Naive thymus-derived CD8-positive, alpha-beta T cell (primary cell): ENCODE data around the gene GCDH. TPM values are rescaled to one million over a fixed set of nuclear protein-coding genes. Genes with fewer than 3 reads are reported as not detected.
"Not testable (repeated sequence)": the region's sequence is repeated elsewhere in the genome, so short reads cannot be mapped to it uniquely, and the experiment has no call there.

Experiments
- ATAC-seq, 2 donors: fragments of 150-1000 bp; cut with Tn5 transposase in 1 of 2; sonication (Bioruptor Pico), chemical (Tn5 transposase) in 1 of 2; 1 replicate in 1 of 2; 2 replicates in 1 of 2; pipeline ENCODE4 v1.10.0; 2021; ENCODE audit warnings: mild to moderate bottlenecking in 2 of 2, moderate library complexity in 2 of 2
- POLR2A ChIA-PET: fragments of 350-600 bp; sonication (Branson Sonifier 250); formaldehyde crosslinking; loops from one replicate; lab custom pipeline; 2021; ENCODE audit warnings: antibody characterized with exemption; lab: Charles Lee
- DNase-seq, 10 donors: peaks; one replicate each; pipeline versions ENCODE4 v3.0.0 to v3.0.0-alpha.2; 2020 to 2022
- H3K27ac Mint-ChIP-seq, 10 donors: one replicate each; pipeline ENCODE4 v1.8.0; 2020 to 2022; ENCODE audit warnings: mild to moderate bottlenecking in 10 of 10, mixed read lengths in 10 of 10, moderate library complexity in 4 of 10, inconsistent platforms in 1 of 10
- H3K27me3 Mint-ChIP-seq, 5 donors: one replicate each; pipeline ENCODE4 v1.8.0; 2021 to 2022; ENCODE audit warnings: mixed read lengths in 5 of 5
- H3K36me3 Mint-ChIP-seq, 3 donors: one replicate each; pipeline ENCODE4 v1.8.0; 2020 to 2022; ENCODE audit warnings: mixed read lengths in 3 of 3, mild to moderate bottlenecking in 2 of 3, inconsistent platforms in 1 of 3
- H3K4me1 Mint-ChIP-seq, 4 donors: one replicate each; pipeline ENCODE4 v1.8.0; 2021 to 2022; ENCODE audit warnings: mixed read lengths in 4 of 4
- H3K4me3 Mint-ChIP-seq, 10 donors: one replicate each; pipeline ENCODE4 v1.8.0; 2020 to 2022; ENCODE audit warnings: mild to moderate bottlenecking in 10 of 10, mixed read lengths in 10 of 10, moderate library complexity in 6 of 10, inconsistent platforms in 1 of 10
- H3K9me3 Mint-ChIP-seq, 9 donors: one replicate each; pipeline ENCODE4 v1.8.0; 2020 to 2022; ENCODE audit warnings: mixed read lengths in 9 of 9, mild to moderate bottlenecking in 3 of 9, inconsistent platforms in 1 of 9, moderate library complexity in 1 of 9
- polyA plus RNA-seq, 3 donors: library from polyadenylated mRNA; unstranded; fragments of 300-500 nt; fragmentation: Illumina TruSeq; gene quantifications; one replicate each; pipeline ENCODE4 v1.2.3, GENCODE V29; 2021
- total RNA-seq, 8 experiments: library from RNA in 2 of 8; stranded (reverse) in 2 of 8; gene quantifications; one replicate each; pipeline ENCODE4 v1.2.3 and lab custom pipeline; 2021 to 2026

GCDH gene
- total and polyA plus RNA-seq, 5 experiments from 2014 or later: 18.0 to 69.8 (median 20.7) TPM

DNA sequence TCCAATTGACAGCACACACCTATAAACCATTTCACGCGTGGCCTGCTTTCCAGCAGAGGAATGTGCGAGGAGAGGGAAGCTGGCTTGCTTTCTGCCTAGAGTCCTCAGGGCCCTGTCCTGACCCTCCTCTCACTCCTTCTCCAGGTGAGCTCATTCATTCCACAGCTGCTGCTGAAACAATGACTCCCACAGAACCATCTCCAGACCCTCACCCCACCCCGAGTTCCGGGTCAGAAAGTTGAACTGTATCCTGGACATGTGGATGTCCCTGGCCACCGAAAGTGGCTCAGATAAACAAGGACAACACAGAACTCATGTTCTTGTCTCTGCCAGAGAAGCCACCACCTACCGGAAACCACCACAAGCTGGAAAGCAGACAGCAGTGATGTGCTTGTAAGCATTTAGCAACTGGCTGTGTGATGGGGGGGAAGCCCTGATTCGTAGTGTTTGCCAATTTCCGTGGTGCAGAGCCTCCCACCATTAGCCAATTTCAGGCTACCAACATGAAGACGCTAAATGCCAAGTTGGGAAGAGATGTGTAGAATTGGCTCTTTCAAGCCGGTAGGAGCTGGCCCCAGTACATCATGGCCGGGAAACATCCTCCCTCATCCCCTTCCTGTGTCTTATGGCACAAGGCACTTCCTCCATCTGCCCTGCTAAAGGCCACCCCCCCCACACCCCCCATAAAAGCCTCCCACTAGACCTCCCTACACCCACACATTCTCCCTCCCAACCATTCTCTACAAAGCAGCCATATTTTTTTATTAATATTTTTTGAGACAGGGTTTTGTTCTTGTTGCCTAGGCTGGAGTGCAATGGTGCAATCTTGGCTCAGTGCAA lies 23.1 kb downstream of the GCDH start:
- peaks cover 14 to 44% (median 25%) of the 10 kb centered on the region in 4 donors for H3K4me1 Mint-ChIP-seq
- POLR2A ChIA-PET: interaction anchor here (0.6 to 12.8 kb wide), 20 partner anchors 9 to 190 kb away, joined by 3 to 122 read pairs (median 5); partner anchors contain the start of genes CALR, FARSA, GADD45GIP1 and GCDH
- H3K36me3 Mint-ChIP-seq: no peaks in the 10 kb centered on the region

DNA sequence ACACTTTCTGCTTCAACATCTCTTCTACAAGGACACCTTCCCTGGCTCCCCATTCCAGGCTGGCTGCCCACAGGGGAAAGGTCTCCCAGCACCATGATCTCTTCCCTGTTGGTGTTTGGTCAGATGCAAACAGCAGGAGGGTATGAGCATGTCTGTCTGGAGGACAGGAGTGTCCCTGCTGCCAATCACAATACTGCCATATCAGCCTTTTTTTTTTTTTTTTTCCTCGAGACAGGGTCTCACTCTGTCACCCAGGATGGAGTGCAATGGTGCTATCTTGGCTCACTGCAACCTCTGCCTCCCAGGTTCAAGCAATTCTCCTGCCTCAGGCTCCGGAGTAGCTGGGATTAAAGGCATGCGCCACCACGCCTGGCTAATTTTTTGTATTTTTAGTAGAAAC lies 24.9 kb downstream of the GCDH start:
- peak overlapping the region in 3 of 10 donors; percentile 28 to 37 (median 36) for H3K4me3 Mint-ChIP-seq
- H3K27ac Mint-ChIP-seq: peak overlapping the region in 5 of 10 donors; percentile 16 to 82 (median 55)
- POLR2A ChIA-PET: interaction anchor here (0.6 to 12.8 kb wide), 7 partner anchors 13 to 219 kb away, joined by 3 to 122 read pairs (median 12); partner anchors contain the start of genes CALR, FARSA, FBXW9 and GCDH
- ATAC-seq, DNase-seq, H3K9me3 Mint-ChIP-seq, H3K27me3 Mint-ChIP-seq, H3K36me3 Mint-ChIP-seq: not testable (repeated sequence)
- H3K4me1 Mint-ChIP-seq: peaks cover 15 to 50% (median 30%) of the 10 kb centered on the region in 4 donors

More for the DNA sequence above, 23.1 kb downstream of the GCDH start:
- H3K27me3 Mint-ChIP-seq: peaks cover 0 to under 1% (median 0%) of the 10 kb centered on the region in 5 donors
- DNase-seq (peak in 9 of 10 donors; percentile 47 to 81 (median 59)), ATAC-seq (peak; percentile 94 to 95)
- H3K4me3 Mint-ChIP-seq: peak overlapping the region; percentile 60 to 83 (median 75)
- H3K9me3 Mint-ChIP-seq: no peaks in the 10 kb centered on the region
- peak overlapping the region; percentile 93 to 99 (median 98) for H3K27ac Mint-ChIP-seq

DNA sequence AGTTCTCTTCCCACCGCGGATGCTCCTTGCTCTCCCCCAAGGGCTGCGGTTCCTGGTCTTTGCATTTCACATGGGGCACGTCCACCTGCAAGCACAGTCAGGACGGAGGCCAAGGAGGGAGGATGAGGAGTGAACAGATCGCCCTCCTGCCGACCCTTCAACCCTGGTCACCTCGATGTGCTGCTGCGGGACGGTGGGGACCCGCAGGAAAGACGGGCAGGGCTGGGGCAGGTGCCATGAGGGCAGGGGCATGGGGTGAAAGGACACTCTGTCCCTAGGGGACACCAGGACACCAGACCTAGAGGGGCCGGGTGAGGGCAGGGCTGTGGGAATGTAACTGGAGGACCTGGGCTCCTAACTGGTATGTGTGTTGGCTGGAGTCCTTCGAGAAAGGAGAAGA lies 27.3 kb downstream of the GCDH start:
- POLR2A ChIA-PET: interaction anchor here (1.0 to 12.8 kb wide), 5 partner anchors 14 to 47 kb away, joined by 3 to 122 read pairs (median 9); partner anchors contain the start of genes DNASE2, FARSA and GCDH
- no peak for DNase-seq
- no peak for ATAC-seq
- H3K4me3 Mint-ChIP-seq: peak overlapping the region in 9 of 10 donors; percentile 7 to 77 (median 66)
- peak overlapping the region in 3 of 10 donors; percentile 24 to 96 (median 67) for H3K27ac Mint-ChIP-seq
- peaks cover 0 to 2% (median 0%) of the 10 kb centered on the region in 5 donors for H3K27me3 Mint-ChIP-seq
- H3K9me3 Mint-ChIP-seq: no peaks in the 10 kb centered on the region
- peaks cover 17 to 47% (median 28%) of the 10 kb centered on the region in 4 donors for H3K4me1 Mint-ChIP-seq
- H3K36me3 Mint-ChIP-seq: peaks cover 0 to 6% (median 5%) of the 10 kb centered on the region in 3 donors

DNA sequence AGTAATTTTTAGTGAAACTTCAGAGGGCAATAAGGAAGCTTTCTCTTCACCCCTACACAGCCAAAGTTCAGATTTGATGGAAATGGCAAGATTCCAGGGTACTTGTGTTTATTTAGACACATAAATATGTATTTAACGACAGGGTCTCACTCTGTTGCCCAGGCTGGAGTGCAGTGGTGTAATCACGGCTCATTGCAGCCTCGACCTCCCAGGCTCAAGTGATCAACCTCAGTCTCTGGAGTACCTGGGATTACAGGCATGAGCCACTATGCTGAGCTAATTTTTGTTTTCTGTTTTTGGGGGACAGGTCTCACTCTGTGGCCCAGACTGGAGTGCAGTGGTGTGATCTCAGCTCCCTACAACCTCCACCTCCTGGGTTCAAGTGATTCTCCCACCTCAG lies 30.1 kb downstream of the GCDH start:
- POLR2A ChIA-PET: interaction anchor here (0.7 to 12.8 kb wide), 3 partner anchors 11 to 174 kb away, joined by 3 to 122 read pairs (median 6); partner anchors contain the start of gene FARSA
- Mint-ChIP-seq H3K36me3 (peaks cover 0 to 34% (median 13%) of the 10 kb centered on the region in 3 donors), H3K4me1 (peaks cover 6 to 20% (median 13%) of the 10 kb centered on the region in 4 donors), H3K27me3 (peaks cover 0 to 2% (median 0%) of the 10 kb centered on the region in 5 donors), H3K9me3 (no peaks in the 10 kb centered on the region), H3K27ac (peak overlapping the region in 5 of 10 donors; percentile 7 to 59 (median 47)), H3K4me3 (peak overlapping the region in 1 of 10 donors; percentile 12)
- DNase-seq (no peak), ATAC-seq (no peak)

DNA sequence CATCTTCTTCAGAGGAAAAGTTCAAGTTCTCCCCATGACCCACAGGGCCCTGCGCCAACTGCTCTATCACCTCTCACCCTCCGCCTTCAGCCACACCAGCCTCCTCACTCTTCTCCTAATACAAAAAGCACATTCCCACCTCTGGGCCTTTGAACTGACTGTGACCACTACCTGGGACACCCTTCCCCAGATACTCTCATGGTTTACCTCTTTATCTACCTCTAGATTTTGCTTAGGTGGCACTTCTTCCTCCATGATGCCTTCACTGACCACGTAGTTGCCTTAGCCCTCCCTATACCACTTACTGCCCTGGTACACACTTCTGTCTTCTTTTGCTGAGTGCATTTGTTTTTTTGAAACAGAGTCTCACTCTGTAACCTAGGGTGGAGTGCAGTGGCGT lies 32.0 kb downstream of the GCDH start:
- peaks cover 6 to 14% (median 13%) of the 10 kb centered on the region in 4 donors for H3K4me1 Mint-ChIP-seq
- H3K27ac Mint-ChIP-seq: peak overlapping the region in 4 of 10 donors; percentile 7 to 86 (median 50)
- POLR2A ChIA-PET: interaction anchor here (1.4 to 12.8 kb wide), 2 partner anchors 9 to 10 kb away, joined by 3 to 122 read pairs; partner anchors contain the start of gene FARSA
- H3K36me3 Mint-ChIP-seq: peaks cover 0 to 51% (median 19%) of the 10 kb centered on the region in 3 donors
- H3K27me3 Mint-ChIP-seq: peaks cover 0 to 2% (median 0%) of the 10 kb centered on the region in 5 donors
- H3K9me3 Mint-ChIP-seq: no peaks in the 10 kb centered on the region
- DNase-seq (no peak), ATAC-seq (no peak)
- H3K4me3 Mint-ChIP-seq: peak overlapping the region in 1 of 10 donors; percentile 33

DNA sequence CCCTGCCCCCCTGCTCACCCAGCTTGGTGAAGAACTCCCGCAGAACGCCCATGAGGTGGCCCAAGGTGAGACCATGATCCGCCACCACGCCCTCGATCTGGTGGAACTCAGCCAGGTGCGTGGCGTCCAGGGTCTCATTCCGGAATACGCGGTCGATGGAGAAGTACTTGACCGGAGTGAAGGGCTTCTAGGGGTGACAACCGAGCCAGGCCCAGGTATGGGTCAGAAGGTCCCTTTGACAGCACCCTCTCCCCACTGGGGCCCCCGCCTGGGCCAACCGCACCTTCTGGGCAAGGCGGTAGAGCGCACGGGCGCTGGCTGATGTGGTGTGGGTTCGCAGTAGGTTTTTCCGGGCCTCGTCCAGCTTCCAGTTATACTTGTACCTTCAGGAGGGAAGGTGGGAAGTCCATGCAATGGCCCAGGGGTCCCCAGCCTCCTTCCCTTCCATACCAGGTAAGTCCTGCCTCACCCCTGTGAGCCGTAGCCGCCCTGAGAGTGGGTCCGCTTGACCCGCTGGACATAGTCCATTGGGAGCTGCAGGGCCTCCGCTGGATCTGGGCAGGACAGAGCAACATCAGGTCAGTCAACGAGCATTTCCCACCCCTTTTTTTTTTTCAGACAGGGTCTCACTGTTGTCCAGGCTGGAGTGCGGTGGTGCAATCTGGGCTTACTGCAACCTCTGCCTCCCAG lies 33.8 kb downstream of the GCDH start:
- peaks cover 0 to 68% (median 23%) of the 10 kb centered on the region in 3 donors for H3K36me3 Mint-ChIP-seq
- H3K27me3 Mint-ChIP-seq: no peaks in the 10 kb centered on the region
- POLR2A ChIA-PET: interaction anchor here (0.9 to 12.8 kb wide), 3 partner anchors 7 to 176 kb away, joined by 3 to 122 read pairs (median 3); partner anchors contain the start of gene FARSA
- DNase-seq (no peak), ATAC-seq (no peak)
- no peak overlapping the region for H3K27ac Mint-ChIP-seq
- H3K4me1 Mint-ChIP-seq: peaks cover 0 to 5% (median 3%) of the 10 kb centered on the region in 4 donors
- H3K4me3 Mint-ChIP-seq: no peak overlapping the region
- no peaks in the 10 kb centered on the region for H3K9me3 Mint-ChIP-seq

DNA sequence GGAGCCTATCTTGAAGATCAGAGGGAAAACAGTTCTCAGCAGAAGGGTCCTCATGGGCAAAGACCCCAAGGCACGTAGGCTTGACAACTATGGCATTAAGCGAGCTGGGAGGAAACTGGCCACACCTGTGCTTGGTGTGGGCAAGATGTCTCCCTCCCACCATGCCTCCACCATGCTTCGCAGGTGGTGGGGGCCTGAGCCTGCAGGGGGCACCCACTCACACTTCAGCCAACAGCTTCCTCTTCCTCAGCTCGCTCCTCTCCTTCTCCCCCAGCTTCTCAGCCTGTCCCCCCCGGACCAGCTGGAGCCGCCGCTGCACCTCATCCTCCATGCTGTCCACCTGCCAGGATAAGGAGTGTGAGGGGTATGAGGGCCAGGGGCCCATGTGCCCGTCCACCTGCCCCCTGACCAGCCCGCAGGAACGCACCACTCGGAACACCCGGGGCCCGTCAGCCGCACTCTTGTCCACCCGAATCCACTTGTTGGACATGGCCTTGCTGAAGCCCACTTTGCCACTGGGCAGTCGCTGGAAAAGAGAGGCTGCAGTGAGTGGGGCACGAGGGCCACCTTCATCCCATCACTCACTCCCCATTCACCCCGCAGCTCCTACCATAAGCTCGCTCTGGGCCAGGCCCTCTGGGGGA lies 39.2 kb downstream of the GCDH start:
- POLR2A ChIA-PET: interaction anchor here (1.6 to 6.0 kb wide), 2 partner anchors 12 to 39 kb away, joined by 5 to 122 read pairs; partner anchors contain the start of genes GCDH and SYCE2
- H3K9me3 Mint-ChIP-seq: no peaks in the 10 kb centered on the region
- no peak overlapping the region for H3K4me3 Mint-ChIP-seq
- H3K4me1 Mint-ChIP-seq: peaks cover 14 to 32% (median 26%) of the 10 kb centered on the region in 4 donors
- DNase-seq (no peak), ATAC-seq (no peak)
- H3K27ac Mint-ChIP-seq: no peak overlapping the region
- peaks cover 0 to 57% (median 11%) of the 10 kb centered on the region in 3 donors for H3K36me3 Mint-ChIP-seq
- H3K27me3 Mint-ChIP-seq: no peaks in the 10 kb centered on the region

DNA sequence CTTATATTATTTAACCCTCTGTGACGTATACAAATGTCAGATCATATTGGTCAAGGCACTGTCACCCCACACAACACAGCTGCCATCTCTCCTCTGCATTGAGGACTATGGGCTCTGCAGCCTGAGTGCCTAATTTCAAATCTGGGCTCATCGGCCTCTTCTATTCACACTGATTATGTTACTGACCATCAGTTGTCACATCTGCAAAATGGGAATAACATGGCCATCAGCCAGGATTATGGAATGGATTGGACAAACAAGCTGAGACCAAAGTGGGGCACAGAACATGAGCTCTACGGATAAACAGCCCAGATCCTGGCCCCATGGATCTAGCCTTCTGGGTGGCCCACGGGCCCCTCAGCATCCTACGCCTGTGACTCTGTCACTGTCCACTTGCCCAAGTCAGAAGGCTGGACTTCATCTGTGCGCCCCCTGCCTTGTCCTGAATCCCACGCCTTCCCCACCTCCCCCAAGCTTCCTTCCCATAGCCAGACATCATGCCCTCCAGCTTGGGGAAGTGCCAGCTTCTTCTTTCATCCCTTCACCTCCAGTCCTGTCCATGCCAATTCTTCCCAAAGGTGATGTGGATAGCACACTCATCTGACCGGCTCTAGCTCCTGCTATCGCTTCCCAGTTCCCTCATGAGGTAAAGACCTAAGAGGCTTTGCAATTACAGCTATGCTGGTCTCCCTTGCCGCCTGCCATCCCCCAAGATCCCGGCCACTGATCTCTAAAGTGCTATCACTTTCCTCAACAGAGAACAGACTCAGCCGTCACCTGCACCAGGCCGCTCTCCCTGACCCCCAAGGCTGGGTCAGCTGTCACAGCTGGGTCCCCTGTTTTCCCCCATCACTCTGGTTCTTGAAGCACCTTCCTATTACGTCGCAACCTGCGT lies 41.7 kb downstream of the GCDH start:
- H3K27me3 Mint-ChIP-seq: no peaks in the 10 kb centered on the region
- DNase-seq (no peak), ATAC-seq (no peak)
- H3K36me3 Mint-ChIP-seq: peaks cover 0 to 32% (median 6%) of the 10 kb centered on the region in 3 donors
- H3K4me3 Mint-ChIP-seq: peak overlapping the region; percentile 92 to 99 (median 97)
- no peaks in the 10 kb centered on the region for H3K9me3 Mint-ChIP-seq
- POLR2A ChIA-PET: interaction anchor here (0.5 to 6.0 kb wide), 15 partner anchors 7 to 1727 kb away, joined by 3 to 122 read pairs (median 4); partner anchors contain the start of genes DNASE2, GCDH, RAD23A and SYCE2
- H3K4me1 Mint-ChIP-seq: peaks cover 20 to 45% (median 39%) of the 10 kb centered on the region in 4 donors
- peak overlapping the region; percentile 74 to 98 (median 96) for H3K27ac Mint-ChIP-seq

DNA sequence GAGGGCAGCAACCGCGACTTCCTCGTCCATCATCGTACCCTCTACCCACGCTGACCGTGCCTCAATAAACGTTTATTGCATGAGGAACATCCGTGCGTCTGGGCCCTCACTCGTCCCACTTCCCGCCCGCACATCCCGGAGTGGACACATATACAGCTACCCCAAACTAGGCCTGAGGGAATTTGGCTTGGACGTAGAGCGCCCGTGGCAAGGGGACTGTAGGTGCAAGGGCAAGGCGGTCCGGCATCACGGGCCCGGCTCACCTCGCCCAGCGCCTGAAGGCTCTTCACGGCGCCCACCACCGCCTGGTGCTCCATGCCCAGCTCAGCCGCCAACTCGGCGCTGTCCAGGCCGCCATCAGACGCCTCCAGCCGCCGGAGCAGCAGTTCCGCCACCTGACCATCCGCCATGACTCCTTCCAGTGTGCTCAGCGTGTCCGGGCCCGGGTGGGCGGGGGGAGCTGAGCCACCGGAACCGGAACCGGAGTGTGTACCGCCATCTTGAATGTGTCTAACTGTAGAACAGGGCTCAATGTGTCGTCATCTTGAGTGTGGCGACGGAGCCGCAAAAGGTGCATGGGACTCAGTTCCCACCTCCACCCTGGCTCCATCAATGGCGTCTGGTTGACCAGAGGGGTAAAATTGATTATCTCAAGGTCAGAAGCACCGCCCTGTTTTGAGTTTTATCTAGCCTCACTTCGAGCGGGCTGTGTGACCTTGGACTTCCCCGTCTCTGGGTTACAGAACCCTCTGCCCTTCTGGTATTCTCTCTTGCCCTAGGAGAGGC lies 42.5 kb downstream of the GCDH start, which contains the start of gene FARSA:
FARSA (minus strand) TSS at position 425 of the 786 bp plus-strand sequence; CDS start at position 410, 15 bp downstream.
- H3K27ac Mint-ChIP-seq: peak within 1 kb of the TSS; percentile 88 to 98 (median 96)
- no peaks in the 10 kb centered on the region for H3K27me3 Mint-ChIP-seq
- DNase-seq: peak; percentile 72 to 92 (median 82)
- H3K36me3 Mint-ChIP-seq: peaks cover 0 to 26% (median 2%) of the 10 kb centered on the region in 3 donors
- H3K9me3 Mint-ChIP-seq: no peaks in the 10 kb centered on the region
- POLR2A ChIA-PET: interaction anchor here (0.6 to 6.0 kb wide), 15 partner anchors 8 to 1499 kb away, joined by 3 to 122 read pairs (median 4); partner anchors contain the start of genes DNASE2, GADD45GIP1, GCDH and RAD23A
- peak within 1 kb of the TSS; percentile 92 to 99 (median 97) for H3K4me3 Mint-ChIP-seq
- ATAC-seq: peak; percentile 46 to 57
- peaks cover 23 to 51% (median 46%) of the 10 kb centered on the region in 4 donors for H3K4me1 Mint-ChIP-seq

DNA sequence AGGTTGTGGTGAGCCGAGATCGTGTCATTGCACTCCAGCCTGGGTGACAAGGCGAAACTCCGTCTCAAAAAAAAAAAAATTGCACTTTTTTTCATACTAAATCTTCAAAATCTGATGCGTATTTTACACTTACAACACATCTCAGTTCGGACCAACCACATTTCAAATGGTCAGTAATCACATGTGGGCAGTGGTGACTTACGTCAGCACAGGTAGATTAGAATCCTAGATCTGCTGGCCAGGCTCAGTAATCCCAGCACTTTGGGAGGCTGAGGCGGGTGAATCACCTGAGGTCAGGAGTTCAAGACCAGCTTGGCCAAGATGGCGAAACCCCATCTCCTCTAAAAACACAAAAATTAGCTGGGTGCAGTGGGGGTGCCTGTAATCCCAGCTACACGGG lies 44.1 kb downstream of the GCDH start:
- peak overlapping the region in 5 of 10 donors; percentile 5 to 33 (median 24) for H3K4me3 Mint-ChIP-seq
- peaks cover 30 to 63% (median 59%) of the 10 kb centered on the region in 4 donors for H3K4me1 Mint-ChIP-seq
- H3K9me3 Mint-ChIP-seq: no peaks in the 10 kb centered on the region
- POLR2A ChIA-PET: interaction anchor here (0.9 to 6.0 kb wide), 3 partner anchors 17 to 183 kb away, joined by 3 to 122 read pairs (median 37); partner anchors contain the start of genes GCDH, NACC1 and SYCE2
- no peak for ATAC-seq
- DNase-seq: no peak
- peaks cover 4 to 23% (median 4%) of the 10 kb centered on the region in 3 donors for H3K36me3 Mint-ChIP-seq
- H3K27me3 Mint-ChIP-seq: no peaks in the 10 kb centered on the region
- no peak overlapping the region for H3K27ac Mint-ChIP-seq
